GM15510 (cell line): Measurements from ENCODE around the gene RAB4B.

ENCODE experiments used
- POLR2A ChIP-seq: IDR thresholded peaks from 3 replicates; pipeline ENCODE4 v1.6.1; 2011; ENCODE audit warnings: borderline replicate concordance; ENCODE audit not compliant: insufficient read length; ENCODE audit errors: extremely low read depth

RAB4B gene

DNA sequence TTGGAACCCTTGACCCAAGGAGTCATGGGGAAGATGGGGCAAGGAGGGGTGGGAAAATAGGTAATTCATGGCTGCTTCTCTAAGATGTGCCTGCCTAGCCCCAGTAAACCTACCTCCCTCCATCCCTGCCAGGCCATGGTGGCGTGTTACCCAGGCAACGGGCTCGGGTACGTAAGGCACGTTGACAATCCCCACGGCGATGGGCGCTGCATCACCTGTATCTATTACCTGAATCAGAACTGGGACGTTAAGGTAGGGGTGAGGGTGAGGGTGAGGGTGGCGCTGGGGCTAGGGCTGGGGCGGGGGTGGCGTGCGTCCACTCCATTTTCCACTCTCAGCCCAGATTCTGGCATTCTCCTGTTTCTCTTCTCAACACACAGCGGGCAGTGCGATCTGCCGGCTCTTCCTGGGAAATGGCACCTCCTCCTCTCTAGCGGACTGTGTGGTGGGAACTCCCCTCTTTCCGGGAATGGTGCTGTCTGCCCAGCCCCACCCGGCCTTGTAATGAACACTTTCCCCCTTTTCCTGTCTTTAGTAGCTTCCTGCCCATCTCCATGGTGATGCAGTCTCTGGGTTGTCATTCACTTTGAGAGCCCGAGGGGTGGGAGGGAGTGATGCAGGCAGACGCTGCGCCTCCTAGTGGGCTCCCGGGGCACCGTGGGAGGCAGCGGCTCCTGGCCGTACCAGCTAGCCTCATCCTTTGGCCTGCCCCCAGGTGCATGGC lies 28.5 kb downstream of the RAB4B start:
- no peak for TF ChIP-seq POLR2A

DNA sequence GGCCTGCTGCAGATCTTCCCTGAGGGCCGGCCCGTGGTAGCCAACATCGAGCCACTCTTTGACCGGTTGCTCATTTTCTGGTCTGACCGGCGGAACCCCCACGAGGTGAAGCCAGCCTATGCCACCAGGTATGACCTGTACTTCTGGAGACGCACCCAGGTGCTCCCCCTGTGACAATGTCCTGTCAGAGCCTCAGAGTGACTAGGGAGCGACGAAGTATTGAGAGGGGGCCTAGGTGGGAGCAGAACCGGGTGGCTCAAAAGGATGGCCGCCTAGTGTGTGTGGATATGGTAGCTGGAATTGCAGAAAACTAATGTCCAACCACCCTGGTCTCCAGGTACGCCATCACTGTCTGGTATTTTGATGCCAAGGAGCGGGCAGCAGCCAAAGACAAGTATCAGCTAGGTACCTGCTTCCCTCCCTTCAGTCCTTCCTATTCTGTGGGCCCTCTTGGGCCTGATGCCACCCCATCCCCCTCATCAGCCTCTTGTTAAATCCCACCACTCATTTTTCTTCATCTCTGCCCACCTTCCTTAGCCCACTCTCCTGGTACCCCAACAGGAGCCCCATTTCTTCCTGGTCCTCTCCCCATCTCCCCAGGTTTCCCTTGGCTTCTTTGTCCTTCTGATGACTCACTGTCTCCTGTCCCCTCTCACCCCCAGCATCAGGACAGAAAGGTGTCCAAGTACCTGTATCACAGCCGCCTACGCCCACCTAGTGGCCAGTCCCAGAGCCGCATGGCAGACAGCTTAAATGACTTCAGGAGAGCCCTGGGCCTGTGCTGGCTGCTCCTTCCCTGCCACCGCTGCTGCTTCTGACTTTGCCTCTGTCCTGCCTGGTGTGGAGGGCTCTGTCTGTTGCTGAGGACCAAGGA lies 29.3 kb downstream of the RAB4B start:
- no peak for TF ChIP-seq POLR2A

DNA sequence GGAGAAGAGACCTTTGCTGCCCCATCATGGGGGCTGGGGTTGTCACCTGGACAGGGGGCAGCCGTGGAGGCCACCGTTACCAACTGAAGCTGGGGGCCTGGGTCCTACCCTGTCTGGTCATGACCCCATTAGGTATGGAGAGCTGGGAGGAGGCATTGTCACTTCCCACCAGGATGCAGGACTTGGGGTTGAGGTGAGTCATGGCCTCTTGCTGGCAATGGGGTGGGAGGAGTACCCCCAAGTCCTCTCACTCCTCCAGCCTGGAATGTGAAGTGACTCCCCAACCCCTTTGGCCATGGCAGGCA lies 29.9 kb downstream of the RAB4B start:
- no peak for TF ChIP-seq POLR2A

GRCh38 chr19:40808497-40808896 lies 30.4 kb downstream of the RAB4B start:
- no peak for TF ChIP-seq POLR2A

DNA sequence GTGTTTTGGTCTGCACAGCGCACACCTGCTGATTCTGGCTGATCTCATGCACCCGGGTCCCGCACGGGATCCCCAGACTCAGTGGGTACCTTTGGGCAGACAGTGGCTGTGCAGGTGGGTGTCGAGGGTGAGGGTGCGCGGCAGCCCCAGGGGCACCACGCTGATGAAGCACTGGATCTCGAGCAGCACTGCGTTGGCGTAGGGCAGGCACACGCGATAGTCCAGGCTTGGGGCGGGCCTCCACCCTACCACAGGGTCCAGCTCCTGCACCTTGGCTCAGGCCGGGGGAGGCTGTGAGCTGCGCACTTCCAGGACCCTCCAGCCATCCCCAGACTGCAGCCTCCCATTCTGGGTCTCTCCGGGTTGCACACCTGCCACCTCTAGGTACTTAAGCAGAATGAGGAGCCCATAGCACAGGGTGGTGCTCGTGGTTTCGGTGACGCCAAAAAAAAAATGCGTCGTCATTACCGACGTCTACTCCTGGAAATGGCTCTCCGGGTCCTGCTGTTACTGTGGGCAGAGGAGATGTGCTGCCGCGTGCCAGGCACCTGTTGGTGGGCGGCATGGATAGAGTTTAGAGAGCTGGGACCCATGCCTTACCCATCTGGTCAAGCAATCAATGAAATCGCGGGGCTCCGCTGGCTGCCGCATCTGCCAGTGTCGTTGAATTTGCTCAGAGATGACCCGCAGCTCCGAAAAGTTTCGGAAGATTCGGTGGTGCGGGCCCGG lies 31.5 kb downstream of the RAB4B start:
- TF ChIP-seq POLR2A = no peak

DNA sequence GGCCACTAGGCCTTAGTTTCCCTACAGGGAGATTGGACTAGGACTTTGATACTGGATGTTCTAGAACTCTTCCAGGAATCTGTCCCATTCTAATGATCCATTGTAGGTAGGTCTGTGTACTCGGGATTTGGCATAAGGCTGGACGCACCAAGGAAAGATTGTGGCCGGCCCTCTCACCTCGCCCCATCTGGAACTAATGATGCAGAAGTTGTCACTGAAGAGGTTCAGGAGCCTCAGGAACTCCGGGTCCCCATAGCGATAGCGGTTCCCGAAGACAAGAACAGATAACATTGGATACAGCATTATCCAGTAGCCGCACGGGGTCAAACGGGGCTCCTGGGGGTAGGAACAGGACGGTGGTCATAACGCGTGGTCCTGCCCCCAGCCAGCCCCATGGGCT lies 32.1 kb downstream of the RAB4B start:
- no peak for TF ChIP-seq POLR2A

DNA sequence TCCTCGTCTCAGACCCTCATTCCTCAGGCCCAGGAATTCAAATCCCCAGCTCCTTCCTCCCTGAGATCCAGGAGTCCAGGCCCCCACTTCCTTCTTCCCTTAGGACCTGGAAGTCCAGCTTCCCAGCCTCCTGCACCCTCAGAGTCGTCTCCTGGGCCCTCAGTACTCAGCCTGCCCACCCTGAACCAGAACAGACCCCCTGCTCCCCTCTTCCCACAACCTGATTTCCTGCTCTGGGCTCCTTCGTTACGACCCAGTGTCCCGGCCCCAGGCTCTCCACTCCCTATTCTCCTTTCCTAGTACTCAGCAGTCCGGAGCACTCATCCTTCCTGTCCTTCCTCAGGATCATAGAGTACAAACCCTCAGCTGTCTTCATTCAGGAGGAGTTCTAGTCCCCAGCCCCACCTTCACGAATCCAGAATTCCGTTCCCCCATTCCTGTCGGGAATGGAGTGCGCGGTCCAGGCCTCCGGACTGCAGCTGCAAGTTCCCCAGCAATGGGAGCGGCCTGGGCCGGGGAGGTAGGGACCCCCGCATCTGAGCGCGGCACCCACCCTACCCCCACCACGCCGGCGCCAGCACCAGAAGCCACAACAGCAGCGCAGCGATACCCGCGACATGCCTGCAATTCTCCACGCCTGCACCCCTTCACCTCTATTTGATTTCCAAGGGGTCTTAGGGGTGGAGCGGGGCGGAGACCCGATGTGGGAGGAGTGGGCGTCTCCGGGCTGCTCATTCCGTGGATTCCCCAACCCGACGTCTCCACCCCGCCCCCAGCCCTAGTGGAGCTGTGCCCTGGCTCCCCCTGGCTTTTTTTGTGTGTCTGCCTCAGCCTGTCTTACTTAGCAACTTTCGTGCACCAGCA lies 33.7 kb downstream of the RAB4B start:
- TF ChIP-seq POLR2A = no peak

- TF ChIP-seq POLR2A = no peak
Observed at GRCh38 chr19:40813182-40813581, 35.1 kb downstream of the RAB4B start.

DNA sequence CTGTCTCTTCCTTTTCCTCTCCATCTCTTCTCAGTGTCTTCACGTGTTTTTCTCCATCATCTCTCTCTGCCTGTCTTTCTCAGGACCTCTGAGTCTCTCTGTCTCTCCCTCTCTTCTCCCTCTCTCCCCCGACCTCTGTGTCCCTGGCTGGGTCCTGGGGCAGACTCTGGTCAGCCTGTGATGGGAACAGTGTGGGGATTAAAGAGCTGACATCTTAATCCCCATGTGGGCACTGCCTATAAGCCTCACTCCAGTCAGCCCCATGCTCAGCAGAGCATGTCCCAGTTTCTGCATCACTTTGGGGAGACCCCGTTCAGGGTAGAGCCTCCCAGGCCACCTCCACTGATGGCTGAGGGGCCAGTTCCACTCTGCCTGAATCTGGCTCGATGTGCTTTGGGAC lies 37.2 kb downstream of the RAB4B start:
- no peak for TF ChIP-seq POLR2A

DNA sequence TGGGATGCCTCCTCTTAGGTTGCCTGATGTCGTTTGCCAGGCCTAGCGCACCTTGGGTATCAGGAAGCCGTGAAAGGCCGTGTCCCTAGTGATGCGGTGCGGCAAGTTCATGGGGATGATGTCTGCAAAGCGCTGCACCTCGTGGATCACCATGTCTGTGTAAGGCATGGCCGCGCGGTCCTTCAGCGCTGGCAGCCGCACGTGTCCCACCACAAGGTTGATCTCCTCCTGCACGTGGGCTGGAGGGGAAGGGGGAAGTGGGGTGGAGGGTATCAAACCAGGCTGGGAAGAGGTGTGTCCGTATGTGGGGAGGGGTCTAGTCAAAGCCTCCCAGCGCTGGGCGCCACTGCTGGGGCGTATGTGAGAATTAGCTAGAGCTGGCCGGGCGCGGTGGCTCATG lies 44.1 kb downstream of the RAB4B start:
- no peak for TF ChIP-seq POLR2A

- TF ChIP-seq POLR2A = no peak
Observed at GRCh38 chr19:40827386-40828247, 49.6 kb downstream of the RAB4B start.

GRCh38 chr19:40829205-40829604 lies 51.2 kb downstream of the RAB4B start:
- no peak for TF ChIP-seq POLR2A

- no peak for TF ChIP-seq POLR2A
Observed at GRCh38 chr19:40831502-40832430, 53.7 kb downstream of the RAB4B start.

- no peak for TF ChIP-seq POLR2A
Observed at GRCh38 chr19:40836754-40837429, 58.8 kb downstream of the RAB4B start.
